Muscle layer of duodenum (tissue), 2 donors: ENCODE data around the gene RBM19.

Experiments used
- H3K27ac ChIP-seq: one replicate; pipeline ENCODE4 v1.7.0; 2013; ENCODE audit warnings: mild to moderate bottlenecking, low read length
- H3K27me3 ChIP-seq: one replicate; pipeline ENCODE4 v1.7.0; 2013; ENCODE audit warnings: low read depth, mild to moderate bottlenecking, control low read depth, low read length
- H3K36me3 ChIP-seq, 2 donors: one replicate each; pipeline ENCODE4 v1.7.0; 2013; ENCODE audit warnings: low read length in 2 of 2, control low read depth in 1 of 2, mild to moderate bottlenecking in 1 of 2; ENCODE audit not compliant: insufficient read depth in 2 of 2, control insufficient read depth in 1 of 2
- H3K4me1 ChIP-seq, 2 donors: one replicate each; pipeline ENCODE4 v1.7.0; 2013; ENCODE audit warnings: low read length in 2 of 2, mild to moderate bottlenecking in 2 of 2, control low read depth in 1 of 2, moderate library complexity in 1 of 2; ENCODE audit not compliant: insufficient read depth in 2 of 2, control insufficient read depth in 1 of 2
- H3K4me3 ChIP-seq, 2 donors: one replicate each; pipeline ENCODE4 v1.7.0; 2013; ENCODE audit warnings: low read length in 2 of 2, low read depth in 1 of 2, mild to moderate bottlenecking in 1 of 2
- H3K9me3 ChIP-seq, 2 donors: one replicate each; pipeline ENCODE4 v1.7.0; 2013; ENCODE audit warnings: low read length in 2 of 2, control low read depth in 1 of 2, mild to moderate bottlenecking in 1 of 2; ENCODE audit not compliant: control insufficient read depth in 1 of 2
- donor health status: healthy.

RBM19 gene

GRCh38 chr12:113923251-113923650, 42.9 kb downstream of the RBM19 start:
- Histone ChIP-seq H3K4me3 (no peak overlapping the region), H3K36me3 (peaks cover 47 to 76% of the 10 kb centered on the region in 2 donors), H3K9me3 (no peaks in the 10 kb centered on the region), H3K27me3 (no peaks in the 10 kb centered on the region), H3K27ac (no peak overlapping the region), H3K4me1 (no peaks in the 10 kb centered on the region)

- Histone ChIP-seq H3K27ac (no peak overlapping the region), H3K27me3 (no peaks in the 10 kb centered on the region), H3K36me3 (peaks cover 51 to 81% of the 10 kb centered on the region in 2 donors), H3K4me1 (no peaks in the 10 kb centered on the region), H3K4me3 (no peak overlapping the region), H3K9me3 (no peaks in the 10 kb centered on the region)
These were observed 44.7 kb downstream of the RBM19 start for GRCh38 chr12:113921430-113921829.

GRCh38 chr12:113919791-113920190, 46.3 kb downstream of the RBM19 start:
- no peak overlapping the region for H3K4me3 ChIP-seq
- H3K9me3 ChIP-seq, result no peaks in the 10 kb centered on the region
- H3K36me3 ChIP-seq, result peaks cover 36 to 75% of the 10 kb centered on the region in 2 donors
- no peaks in the 10 kb centered on the region for H3K4me1 ChIP-seq
- H3K27ac ChIP-seq, result no peak overlapping the region
- H3K27me3 ChIP-seq, result no peaks in the 10 kb centered on the region

- H3K4me1 ChIP-seq, result no peaks in the 10 kb centered on the region
- no peak overlapping the region for H3K27ac ChIP-seq
- H3K36me3 ChIP-seq, result peaks cover 26 to 72% of the 10 kb centered on the region in 2 donors
- no peaks in the 10 kb centered on the region for H3K27me3 ChIP-seq
- no peaks in the 10 kb centered on the region for H3K9me3 ChIP-seq
- no peak overlapping the region for H3K4me3 ChIP-seq
These were observed 47.8 kb downstream of the RBM19 start for GRCh38 chr12:113918306-113918705.

GRCh38 chr12:113917393-113917792, 48.7 kb downstream of the RBM19 start:
- no peak overlapping the region for H3K4me3 ChIP-seq
- no peaks in the 10 kb centered on the region for H3K4me1 ChIP-seq
- peaks cover 27 to 66% of the 10 kb centered on the region in 2 donors for H3K36me3 ChIP-seq
- no peaks in the 10 kb centered on the region for H3K9me3 ChIP-seq
- no peak overlapping the region for H3K27ac ChIP-seq
- no peaks in the 10 kb centered on the region for H3K27me3 ChIP-seq

- no peaks in the 10 kb centered on the region for H3K9me3 ChIP-seq
- no peak overlapping the region for H3K4me3 ChIP-seq
- no peak overlapping the region for H3K27ac ChIP-seq
- no peaks in the 10 kb centered on the region for H3K27me3 ChIP-seq
- H3K4me1 ChIP-seq, result no peaks in the 10 kb centered on the region
- peaks cover 24 to 68% of the 10 kb centered on the region in 2 donors for H3K36me3 ChIP-seq
These were observed 51.3 kb downstream of the RBM19 start for GRCh38 chr12:113914806-113915205.

- H3K4me3 ChIP-seq, result no peak overlapping the region
- no peaks in the 10 kb centered on the region for H3K27me3 ChIP-seq
- no peaks in the 10 kb centered on the region for H3K4me1 ChIP-seq
- peaks cover 28 to 75% of the 10 kb centered on the region in 2 donors for H3K36me3 ChIP-seq
- H3K9me3 ChIP-seq, result no peaks in the 10 kb centered on the region
- no peak overlapping the region for H3K27ac ChIP-seq
These were observed 51.9 kb downstream of the RBM19 start for GRCh38 chr12:113914176-113914575.

GRCh38 chr12:113912760-113913329, 53.3 kb downstream of the RBM19 start:
- H3K27ac ChIP-seq, result no peak overlapping the region
- no peaks in the 10 kb centered on the region for H3K27me3 ChIP-seq
- H3K4me1 ChIP-seq, result no peaks in the 10 kb centered on the region
- no peak overlapping the region for H3K4me3 ChIP-seq
- H3K9me3 ChIP-seq, result no peaks in the 10 kb centered on the region
- H3K36me3 ChIP-seq, result peaks cover 31 to 74% of the 10 kb centered on the region in 2 donors

- H3K36me3 ChIP-seq, result peaks cover 29 to 67% of the 10 kb centered on the region in 2 donors
- H3K9me3 ChIP-seq, result no peaks in the 10 kb centered on the region
- no peaks in the 10 kb centered on the region for H3K4me1 ChIP-seq
- H3K4me3 ChIP-seq, result no peak overlapping the region
- no peaks in the 10 kb centered on the region for H3K27me3 ChIP-seq
- no peak overlapping the region for H3K27ac ChIP-seq
These were observed 54.0 kb downstream of the RBM19 start for GRCh38 chr12:113911971-113912759.

GRCh38 chr12:113910751-113911272, 55.3 kb downstream of the RBM19 start:
- Histone ChIP-seq H3K27ac (no peak overlapping the region), H3K4me3 (no peak overlapping the region), H3K4me1 (no peaks in the 10 kb centered on the region), H3K9me3 (no peaks in the 10 kb centered on the region), H3K36me3 (peaks cover 22 to 70% of the 10 kb centered on the region in 2 donors), H3K27me3 (no peaks in the 10 kb centered on the region)

- H3K27ac ChIP-seq, result no peak overlapping the region
- no peaks in the 10 kb centered on the region for H3K4me1 ChIP-seq
- no peaks in the 10 kb centered on the region for H3K27me3 ChIP-seq
- peaks cover 22 to 70% of the 10 kb centered on the region in 2 donors for H3K36me3 ChIP-seq
- no peak overlapping the region for H3K4me3 ChIP-seq
- H3K9me3 ChIP-seq, result no peaks in the 10 kb centered on the region
These were observed 56.2 kb downstream of the RBM19 start for GRCh38 chr12:113909776-113910420.
